Neutrophil (primary cell): Measurements from ENCODE around the gene FFAR3.

Source experiments
- H3K27ac ChIP-seq: fragments of 200-600 bp; sonication (generic); 2 replicates; pipeline ENCODE4 v1.5.1; 2016; ENCODE audit warnings: mild to moderate bottlenecking, moderate library complexity
- H3K27me3 ChIP-seq: fragments of 200-600 bp; sonication (generic); 2 replicates; pipeline ENCODE4 v1.6.0; 2016; ENCODE audit warnings: mild to moderate bottlenecking
- H3K36me3 ChIP-seq: fragments of 200-600 bp; sonication (generic); 2 replicates; pipeline ENCODE4 v1.5.1; 2017
- H3K4me1 ChIP-seq, 2 experiments: fragments of 200-600 bp in 1 of 2; sonication (generic) in 1 of 2; 1 replicate in 1 of 2; 2 replicates in 1 of 2; pipeline versions ENCODE4 v1.5.1 to v1.6.1; 2013 to 2016; ENCODE audit warnings: low read depth in 1 of 2, low read length in 1 of 2, mild to moderate bottlenecking in 1 of 2, moderate library complexity in 1 of 2; ENCODE audit not compliant: control insufficient read depth in 1 of 2, insufficient read depth in 1 of 2
- H3K4me3 ChIP-seq, 2 experiments: fragments of 200-600 bp in 1 of 2; sonication (generic) in 1 of 2; 1 replicate in 1 of 2; 2 replicates in 1 of 2; pipeline ENCODE4 v1.5.1; 2013 to 2016; ENCODE audit warnings: low read depth in 1 of 2, low read length in 1 of 2, mild to moderate bottlenecking in 1 of 2, moderate library complexity in 1 of 2
- H3K9me3 ChIP-seq: fragments of 200-600 bp; sonication (generic); 2 replicates; pipeline ENCODE4 v1.5.1; 2016
- TF ChIP-seq, protein P1 (sequence below): fragments of 200-600 bp; sonication (generic); IDR thresholded peaks from 2 replicates; pipeline ENCODE4 v1.5.1; 2016; ENCODE audit warnings: antibody characterized with exemption

Gene FFAR3

GRCh38 chr19:35310811-35311465, 47.3 kb upstream of the FFAR3 start:
- Histone ChIP-seq H3K9me3 (no peaks in the 10 kb centered on the region), H3K4me3 (no peak overlapping the region), H3K27me3 (no peaks in the 10 kb centered on the region), H3K4me1 (no peaks in the 10 kb centered on the region), H3K27ac (no peak overlapping the region), H3K36me3 (no peaks in the 10 kb centered on the region)
- TF ChIP-seq, protein P1, sequence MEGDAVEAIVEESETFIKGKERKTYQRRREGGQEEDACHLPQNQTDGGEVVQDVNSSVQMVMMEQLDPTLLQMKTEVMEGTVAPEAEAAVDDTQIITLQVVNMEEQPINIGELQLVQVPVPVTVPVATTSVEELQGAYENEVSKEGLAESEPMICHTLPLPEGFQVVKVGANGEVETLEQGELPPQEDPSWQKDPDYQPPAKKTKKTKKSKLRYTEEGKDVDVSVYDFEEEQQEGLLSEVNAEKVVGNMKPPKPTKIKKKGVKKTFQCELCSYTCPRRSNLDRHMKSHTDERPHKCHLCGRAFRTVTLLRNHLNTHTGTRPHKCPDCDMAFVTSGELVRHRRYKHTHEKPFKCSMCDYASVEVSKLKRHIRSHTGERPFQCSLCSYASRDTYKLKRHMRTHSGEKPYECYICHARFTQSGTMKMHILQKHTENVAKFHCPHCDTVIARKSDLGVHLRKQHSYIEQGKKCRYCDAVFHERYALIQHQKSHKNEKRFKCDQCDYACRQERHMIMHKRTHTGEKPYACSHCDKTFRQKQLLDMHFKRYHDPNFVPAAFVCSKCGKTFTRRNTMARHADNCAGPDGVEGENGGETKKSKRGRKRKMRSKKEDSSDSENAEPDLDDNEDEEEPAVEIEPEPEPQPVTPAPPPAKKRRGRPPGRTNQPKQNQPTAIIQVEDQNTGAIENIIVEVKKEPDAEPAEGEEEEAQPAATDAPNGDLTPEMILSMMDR: no peak

DNA sequence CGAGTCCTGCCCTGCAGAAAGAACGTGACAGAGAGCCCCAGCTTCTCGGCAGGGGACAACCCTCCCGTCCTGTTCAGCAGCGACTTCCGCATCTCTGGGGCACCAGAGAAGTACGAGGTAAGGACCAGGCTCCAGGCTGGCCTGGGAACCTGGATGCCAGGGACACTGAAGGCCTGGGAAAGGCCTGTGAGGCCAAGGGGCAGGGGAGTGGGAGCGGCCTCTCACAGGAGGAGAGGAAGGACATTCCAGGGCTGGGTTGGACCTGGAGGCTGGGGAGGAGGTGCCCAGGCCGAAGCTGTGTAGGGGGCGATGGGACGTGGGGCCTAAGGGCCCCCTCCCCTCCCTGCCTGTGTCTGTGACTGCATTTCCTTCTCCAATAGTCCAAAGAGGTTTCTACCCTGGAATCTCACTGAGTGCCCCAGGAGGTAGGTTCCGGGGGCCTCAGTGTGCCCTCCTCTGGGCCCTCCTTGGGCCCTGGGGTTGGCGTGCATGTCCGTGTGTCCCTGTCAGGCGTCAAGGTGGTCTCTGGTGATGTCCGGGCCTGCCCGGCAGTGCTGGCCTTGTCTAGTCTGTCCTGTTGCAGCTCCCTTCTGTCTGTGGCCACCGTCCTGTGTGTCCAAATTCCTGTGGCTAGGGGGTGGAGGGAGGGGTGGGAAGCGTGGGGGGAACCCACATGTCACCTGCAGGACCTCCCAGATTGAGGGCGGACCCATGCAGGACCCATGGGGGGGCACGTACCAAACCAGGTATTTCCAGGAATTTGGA, 46.2 kb upstream of the FFAR3 start:
- Histone ChIP-seq H3K27ac (no peak overlapping the region), H3K36me3 (no peaks in the 10 kb centered on the region), H3K27me3 (no peaks in the 10 kb centered on the region), H3K4me3 (no peak overlapping the region), H3K9me3 (no peaks in the 10 kb centered on the region), H3K4me1 (no peaks in the 10 kb centered on the region)
- TF ChIP-seq, protein P1: no peak

DNA sequence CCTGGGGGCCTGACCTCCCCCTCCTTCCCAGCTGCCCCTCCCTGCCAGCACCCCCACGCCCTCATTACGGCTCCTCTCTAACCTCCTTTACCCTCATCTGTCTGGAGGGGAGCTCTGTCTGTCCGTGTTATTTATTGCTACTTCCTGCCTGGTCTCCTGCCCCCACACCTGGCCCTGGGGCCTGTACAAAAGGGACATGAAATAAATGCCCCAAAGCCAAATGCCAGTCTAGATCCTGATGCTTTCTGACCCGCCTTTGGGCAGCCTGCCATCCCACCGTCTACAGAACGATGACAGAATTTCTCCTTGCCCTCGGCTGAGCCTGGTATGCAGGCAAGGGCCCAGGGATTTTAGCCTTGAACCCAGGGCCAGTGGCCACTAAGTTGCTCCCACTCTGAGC, 44.7 kb upstream of the FFAR3 start:
- Histone ChIP-seq H3K4me1 (peaks cover 0 to under 1% of the 10 kb centered on the region in 2 experiments), H3K27me3 (no peaks in the 10 kb centered on the region), H3K9me3 (no peaks in the 10 kb centered on the region), H3K4me3 (no peak overlapping the region), H3K27ac (no peak overlapping the region), H3K36me3 (no peaks in the 10 kb centered on the region)
- TF ChIP-seq, protein P1: no peak

- no peak overlapping the region for H3K27ac ChIP-seq
- H3K4me1 ChIP-seq: peaks cover 0 to 5% of the 10 kb centered on the region in 2 experiments
- no peaks in the 10 kb centered on the region for H3K27me3 ChIP-seq
- H3K9me3 ChIP-seq: no peaks in the 10 kb centered on the region
- no peaks in the 10 kb centered on the region for H3K36me3 ChIP-seq
- no peak overlapping the region for H3K4me3 ChIP-seq
- TF ChIP-seq, protein P1: no peak
These were observed 44.2 kb upstream of the FFAR3 start for GRCh38 chr19:35314031-35314430.

GRCh38 chr19:35314858-35315470, 43.3 kb upstream of the FFAR3 start:
- no peaks in the 10 kb centered on the region for H3K27me3 ChIP-seq
- H3K27ac ChIP-seq: no peak overlapping the region
- H3K4me1 ChIP-seq: peaks cover 8 to 11% of the 10 kb centered on the region in 2 experiments
- no peaks in the 10 kb centered on the region for H3K36me3 ChIP-seq
- TF ChIP-seq, protein P1: no peak
- no peak overlapping the region for H3K4me3 ChIP-seq
- H3K9me3 ChIP-seq: no peaks in the 10 kb centered on the region
